Hepatocyte (in vitro differentiated cells): Measurements from ENCODE around the gene DSTN.

Experiments
- EZH2 ChIP-seq: fragments of 200-600 bp; sonication (generic); IDR thresholded peaks from 2 replicates; pipeline ENCODE4 v1.6.1; 2016; ENCODE audit warnings: antibody characterized with exemption, mild to moderate bottlenecking, borderline replicate concordance
- TF ChIP-seq, protein P1 (sequence below): fragments of 200-600 bp; sonication (generic); IDR thresholded peaks from 2 replicates; pipeline ENCODE4 v1.5.1; 2016; ENCODE audit warnings: antibody characterized with exemption, mild to moderate bottlenecking; ENCODE audit not compliant: poor library complexity

DNA sequence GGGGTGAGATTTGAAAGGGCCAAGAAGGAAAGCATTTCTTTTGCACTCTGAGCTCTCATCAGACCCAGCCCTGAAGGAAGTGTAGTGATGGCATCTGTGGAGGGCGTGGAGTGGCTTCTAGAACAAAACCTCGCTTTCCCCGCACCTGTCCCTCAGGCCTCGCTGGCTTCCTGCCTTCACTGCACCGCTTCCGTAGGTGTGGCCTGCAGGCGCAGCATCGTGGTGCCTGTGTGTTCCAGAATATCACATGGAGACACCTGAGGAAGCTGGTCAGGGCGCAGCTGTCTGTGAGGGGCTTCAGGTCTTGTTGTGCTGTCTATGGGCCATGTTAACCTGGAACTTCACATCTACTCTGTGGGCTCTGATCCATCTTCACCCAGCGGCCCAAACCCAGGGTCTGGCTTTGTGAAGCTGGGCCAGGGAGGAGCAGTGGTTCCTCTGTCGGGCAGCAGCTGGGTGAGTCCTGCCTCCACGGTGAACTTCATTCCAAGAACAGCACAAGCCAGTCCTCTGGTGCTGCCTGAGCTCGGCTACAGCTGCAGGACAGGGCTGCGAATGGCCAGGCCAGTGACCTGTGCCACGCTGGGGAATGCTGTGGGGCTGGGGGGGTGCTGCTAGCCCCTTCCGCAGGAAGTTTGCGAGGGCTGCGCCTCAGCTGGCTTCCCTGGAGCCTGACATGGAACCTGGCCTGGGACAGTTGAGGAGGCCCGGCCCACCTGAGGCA, 40.9 kb downstream of the DSTN start:
- TF ChIP-seq, protein P1, sequence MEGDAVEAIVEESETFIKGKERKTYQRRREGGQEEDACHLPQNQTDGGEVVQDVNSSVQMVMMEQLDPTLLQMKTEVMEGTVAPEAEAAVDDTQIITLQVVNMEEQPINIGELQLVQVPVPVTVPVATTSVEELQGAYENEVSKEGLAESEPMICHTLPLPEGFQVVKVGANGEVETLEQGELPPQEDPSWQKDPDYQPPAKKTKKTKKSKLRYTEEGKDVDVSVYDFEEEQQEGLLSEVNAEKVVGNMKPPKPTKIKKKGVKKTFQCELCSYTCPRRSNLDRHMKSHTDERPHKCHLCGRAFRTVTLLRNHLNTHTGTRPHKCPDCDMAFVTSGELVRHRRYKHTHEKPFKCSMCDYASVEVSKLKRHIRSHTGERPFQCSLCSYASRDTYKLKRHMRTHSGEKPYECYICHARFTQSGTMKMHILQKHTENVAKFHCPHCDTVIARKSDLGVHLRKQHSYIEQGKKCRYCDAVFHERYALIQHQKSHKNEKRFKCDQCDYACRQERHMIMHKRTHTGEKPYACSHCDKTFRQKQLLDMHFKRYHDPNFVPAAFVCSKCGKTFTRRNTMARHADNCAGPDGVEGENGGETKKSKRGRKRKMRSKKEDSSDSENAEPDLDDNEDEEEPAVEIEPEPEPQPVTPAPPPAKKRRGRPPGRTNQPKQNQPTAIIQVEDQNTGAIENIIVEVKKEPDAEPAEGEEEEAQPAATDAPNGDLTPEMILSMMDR, result no peak
- TF ChIP-seq EZH2, result no peak
